ENCODE results near the gene STIMATE. TPM values are rescaled to one million over a fixed set of nuclear protein-coding genes. Genes with fewer than 3 reads are reported as not detected.

STIMATE gene
- total and polyA plus RNA-seq, 9 of the 15 experiments (the other 6 are each of a cell fraction or from before 2014, with no cell fraction given): 0.14 to 7.7 (median 4.9) TPM

DNA sequence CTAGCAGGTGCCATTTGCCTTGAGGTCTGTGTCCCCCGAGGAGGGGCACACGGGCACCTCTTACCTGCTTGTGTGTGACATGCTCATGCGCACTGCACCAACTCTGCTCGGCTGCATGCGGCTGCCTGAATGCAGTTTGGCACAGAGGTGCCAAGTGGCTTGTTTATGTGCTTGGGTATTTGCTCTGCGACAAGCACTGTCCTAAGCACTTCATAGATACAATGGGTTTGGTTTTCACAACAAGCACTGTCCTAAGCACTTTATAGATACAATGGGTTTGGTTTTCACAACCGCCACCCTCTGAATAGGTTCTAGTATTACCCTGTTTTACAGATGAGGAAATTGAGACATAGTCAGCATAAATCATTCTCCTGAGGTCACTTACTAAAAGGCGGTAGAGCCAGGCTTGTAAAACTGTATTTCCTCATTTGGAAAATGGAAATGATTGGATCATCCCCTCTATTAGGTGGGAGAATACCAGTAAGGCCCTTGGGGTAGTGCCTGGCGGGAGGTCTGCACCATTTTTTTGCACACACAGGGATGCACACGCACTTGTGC, 67.4 kb downstream of the STIMATE start (continued):
- TF ChIP-seq FOXJ3 (CRISPR knock-in tag; IDR thresholded peaks at IDR 0.05): no peak
- TF ChIP-seq, protein P1, sequence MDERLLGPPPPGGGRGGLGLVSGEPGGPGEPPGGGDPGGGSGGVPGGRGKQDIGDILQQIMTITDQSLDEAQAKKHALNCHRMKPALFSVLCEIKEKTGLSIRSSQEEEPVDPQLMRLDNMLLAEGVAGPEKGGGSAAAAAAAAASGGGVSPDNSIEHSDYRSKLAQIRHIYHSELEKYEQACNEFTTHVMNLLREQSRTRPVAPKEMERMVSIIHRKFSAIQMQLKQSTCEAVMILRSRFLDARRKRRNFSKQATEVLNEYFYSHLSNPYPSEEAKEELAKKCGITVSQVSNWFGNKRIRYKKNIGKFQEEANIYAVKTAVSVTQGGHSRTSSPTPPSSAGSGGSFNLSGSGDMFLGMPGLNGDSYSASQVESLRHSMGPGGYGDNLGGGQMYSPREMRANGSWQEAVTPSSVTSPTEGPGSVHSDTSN (CRISPR knock-in tag; IDR thresholded peaks at IDR 0.05; ENCODE audit: low read depth): no peak
- TF ChIP-seq, protein P1 (tag; conservative IDR thresholded peaks at IDR 0.05; ENCODE audit: low read depth): 0 out of 2 replicates have a peak, but pooled peaks have one; percentile 11
- no peak for TF ChIP-seq CHD1 (IDR thresholded peaks at IDR 0.05; ENCODE audit: low read length)
- TF ChIP-seq, protein P2, sequence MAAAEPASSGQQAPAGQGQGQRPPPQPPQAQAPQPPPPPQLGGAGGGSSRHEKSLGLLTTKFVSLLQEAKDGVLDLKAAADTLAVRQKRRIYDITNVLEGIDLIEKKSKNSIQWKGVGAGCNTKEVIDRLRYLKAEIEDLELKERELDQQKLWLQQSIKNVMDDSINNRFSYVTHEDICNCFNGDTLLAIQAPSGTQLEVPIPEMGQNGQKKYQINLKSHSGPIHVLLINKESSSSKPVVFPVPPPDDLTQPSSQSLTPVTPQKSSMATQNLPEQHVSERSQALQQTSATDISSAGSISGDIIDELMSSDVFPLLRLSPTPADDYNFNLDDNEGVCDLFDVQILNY (CRISPR knock-in tag; IDR thresholded peaks at IDR 0.05): no peak
- no peak for TF ChIP-seq ZNF217 (CRISPR knock-in tag; IDR thresholded peaks at IDR 0.05)
- TF ChIP-seq LCOR (CRISPR knock-in tag; IDR thresholded peaks at IDR 0.05): no peak
- no peak for TF ChIP-seq ZNF79 (CRISPR knock-in tag; IDR thresholded peaks at IDR 0.05; ENCODE audit: low read depth)
- no peak for TF ChIP-seq KDM4B (IDR thresholded peaks at IDR 0.05; ENCODE audit: borderline replicate concordance in 2 of 2, low read depth in 1 of 2)
- TF ChIP-seq, protein P3, sequence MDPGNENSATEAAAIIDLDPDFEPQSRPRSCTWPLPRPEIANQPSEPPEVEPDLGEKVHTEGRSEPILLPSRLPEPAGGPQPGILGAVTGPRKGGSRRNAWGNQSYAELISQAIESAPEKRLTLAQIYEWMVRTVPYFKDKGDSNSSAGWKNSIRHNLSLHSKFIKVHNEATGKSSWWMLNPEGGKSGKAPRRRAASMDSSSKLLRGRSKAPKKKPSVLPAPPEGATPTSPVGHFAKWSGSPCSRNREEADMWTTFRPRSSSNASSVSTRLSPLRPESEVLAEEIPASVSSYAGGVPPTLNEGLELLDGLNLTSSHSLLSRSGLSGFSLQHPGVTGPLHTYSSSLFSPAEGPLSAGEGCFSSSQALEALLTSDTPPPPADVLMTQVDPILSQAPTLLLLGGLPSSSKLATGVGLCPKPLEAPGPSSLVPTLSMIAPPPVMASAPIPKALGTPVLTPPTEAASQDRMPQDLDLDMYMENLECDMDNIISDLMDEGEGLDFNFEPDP (CRISPR knock-in tag; IDR thresholded peaks at IDR 0.05): no peak

Data from K562 (cell line).